ENCODE measurements around the gene FBXO10.
"Not testable (repeated sequence)": the region's sequence is repeated elsewhere in the genome, so short reads cannot be mapped to it uniquely, and the experiment has no call there.

FBXO10 gene

GRCh38 chr9:37549527-37549926 is 26.7 kb downstream of the FBXO10 start:
- no peak for DNase-seq

- no peak for DNase-seq
Observed at GRCh38 chr9:37547328-37547878, 28.8 kb downstream of the FBXO10 start.

GRCh38 chr9:37543468-37543867 is 32.7 kb downstream of the FBXO10 start:
- no peak for DNase-seq

- no peak for DNase-seq
Observed at GRCh38 chr9:37542895-37543294, 33.3 kb downstream of the FBXO10 start.

GRCh38 chr9:37542488-37542887 is 33.7 kb downstream of the FBXO10 start:
- DNase-seq = no peak

DNA sequence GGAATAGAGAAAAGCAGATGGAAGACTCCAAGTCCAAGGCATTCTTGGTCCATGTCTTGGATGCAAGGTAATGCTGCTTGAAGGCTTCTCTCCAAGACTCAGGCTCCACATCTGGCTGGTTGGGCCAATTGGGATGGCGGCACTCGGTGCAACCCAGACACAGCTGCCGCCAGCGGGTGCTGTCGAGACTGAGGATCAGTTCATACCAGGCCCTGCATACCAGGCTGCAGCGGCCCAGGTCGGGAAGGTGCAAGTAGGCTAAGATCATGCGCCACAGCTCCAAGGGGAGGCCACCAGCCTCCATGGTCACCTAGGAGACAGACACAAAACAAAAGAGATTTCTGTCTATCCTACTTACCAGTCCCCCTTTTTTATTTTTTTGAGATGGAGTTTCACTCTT is 34.7 kb downstream of the FBXO10 start:
- DNase-seq = no peak

DNA sequence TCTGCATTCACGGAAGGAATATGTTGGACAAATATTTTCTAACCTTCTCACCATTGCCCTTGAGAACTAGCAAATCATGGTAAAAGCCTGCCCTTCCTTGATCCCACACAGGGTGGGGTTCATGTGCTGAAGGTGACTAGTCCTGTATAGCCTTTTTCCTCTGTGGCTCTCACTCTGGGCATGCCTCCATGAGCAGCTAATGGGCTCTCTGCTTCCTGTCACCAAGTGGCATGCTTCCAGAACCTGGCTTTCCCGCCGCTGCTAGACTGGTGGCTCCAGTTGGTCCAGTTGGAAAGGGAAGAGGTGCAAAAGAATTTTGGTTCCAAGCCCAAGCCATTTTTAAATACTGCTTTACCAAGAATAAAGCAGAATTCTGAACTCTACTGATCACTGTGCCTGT is 35.5 kb downstream of the FBXO10 start:
- no peak for DNase-seq

DNA sequence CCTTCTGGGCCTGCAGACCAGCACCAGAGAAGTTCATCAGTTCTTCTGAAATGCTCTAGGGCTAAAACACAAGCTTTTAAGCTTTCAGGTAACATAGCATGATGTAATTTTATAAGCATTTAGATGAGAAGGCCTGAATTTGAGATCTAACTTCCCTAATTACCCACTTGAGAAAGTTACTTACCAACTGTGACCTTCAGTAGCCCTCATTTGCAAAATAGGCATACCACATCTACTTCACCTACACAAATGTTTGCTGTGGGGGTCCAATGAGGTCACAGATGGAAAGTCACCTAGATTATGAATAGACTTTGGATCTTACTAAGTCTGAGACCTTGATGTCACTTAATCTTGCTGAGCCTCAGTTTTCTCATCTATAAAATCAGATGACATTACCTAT is 36.5 kb downstream of the FBXO10 start:
- DNase-seq = no peak

DNA sequence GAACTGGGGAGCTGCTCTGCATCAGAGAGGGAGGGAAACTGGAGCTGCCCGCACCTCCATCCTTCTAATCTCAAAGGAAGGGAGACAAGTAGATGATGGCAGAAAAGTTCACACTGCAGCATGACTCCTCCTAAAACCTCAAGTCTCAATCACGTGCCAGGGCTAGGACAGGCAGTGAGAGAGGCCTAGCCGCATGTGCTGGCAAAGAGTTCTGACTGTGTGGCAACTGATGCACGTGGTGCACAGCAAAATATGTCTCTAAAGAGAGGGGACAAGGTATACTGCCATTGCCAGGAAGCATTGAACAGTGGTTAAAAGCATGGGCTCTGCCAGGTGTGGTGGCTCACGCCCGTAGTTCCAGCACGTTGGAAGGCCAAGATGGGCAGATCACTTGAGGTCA is 38.1 kb downstream of the FBXO10 start:
- no peak for DNase-seq

DNA sequence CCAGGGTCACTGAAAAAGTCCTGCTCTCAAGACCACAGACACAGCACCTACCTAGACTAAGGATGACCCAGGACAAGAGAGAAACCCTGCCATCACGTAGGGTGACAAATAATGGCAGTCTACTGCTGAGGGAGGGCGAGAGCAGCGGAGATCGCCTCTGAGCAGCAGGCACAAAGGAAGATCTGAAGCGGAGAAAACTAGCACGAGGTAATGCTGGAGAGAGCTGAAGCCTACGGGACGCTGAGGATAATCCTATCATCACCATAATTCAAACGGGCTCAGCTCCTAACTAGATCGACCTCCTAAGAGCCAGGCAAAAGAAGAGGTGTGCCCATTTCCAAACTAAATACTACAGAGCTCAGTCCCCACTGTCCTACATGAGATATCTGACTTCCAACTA is 41.3 kb downstream of the FBXO10 start:
- DNase-seq = no peak

- no peak for DNase-seq
Observed at GRCh38 chr9:37534412-37534811, 41.8 kb downstream of the FBXO10 start.

DNA sequence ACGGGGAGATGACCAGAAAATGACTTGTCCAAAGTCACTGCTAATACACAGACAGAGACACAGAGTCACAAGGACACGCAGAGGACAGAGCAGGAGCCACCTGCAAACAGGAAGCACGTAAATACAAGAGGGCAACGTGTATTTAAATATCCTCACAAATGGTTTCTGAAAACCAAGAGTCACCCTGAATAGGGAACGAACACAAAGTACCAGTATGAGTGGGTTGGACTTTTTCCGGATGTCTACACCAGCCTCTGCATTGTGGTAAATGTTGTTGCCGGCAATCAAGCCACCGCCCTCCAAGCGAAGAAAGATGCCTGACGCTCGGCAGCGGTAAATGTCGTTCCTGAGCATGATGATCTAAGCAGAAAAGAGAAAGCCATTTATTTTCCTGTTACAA is 44.5 kb downstream of the FBXO10 start:
- no peak for DNase-seq

- DNase-seq = no peak
Observed at GRCh38 chr9:37528652-37529471, 47.3 kb downstream of the FBXO10 start.

GRCh38 chr9:37523916-37524315 is 52.3 kb downstream of the FBXO10 start:
- DNase-seq = no peak

DNA sequence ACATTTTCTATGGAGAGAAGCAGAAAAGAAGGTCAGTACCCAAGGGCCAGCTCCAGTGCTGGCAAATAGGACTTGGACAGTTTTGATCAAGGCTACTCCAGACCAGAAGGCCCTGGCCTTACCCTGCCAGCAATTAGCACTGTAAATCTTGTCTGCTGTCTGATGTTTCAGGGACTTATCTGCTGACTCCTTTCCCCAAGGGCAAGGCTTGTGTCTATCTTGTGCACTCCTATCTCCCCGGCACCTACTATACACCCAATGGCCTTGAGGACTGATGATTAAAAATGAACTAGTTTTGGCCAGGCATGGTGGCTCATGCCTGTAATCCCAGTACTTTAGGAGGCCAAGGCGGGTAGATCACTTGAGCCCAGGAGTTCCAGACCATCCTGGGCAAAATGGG is 53.2 kb downstream of the FBXO10 start:
- no peak for DNase-seq

GRCh38 chr9:37521111-37521510 is 55.1 kb downstream of the FBXO10 start:
- no peak for DNase-seq

DNA sequence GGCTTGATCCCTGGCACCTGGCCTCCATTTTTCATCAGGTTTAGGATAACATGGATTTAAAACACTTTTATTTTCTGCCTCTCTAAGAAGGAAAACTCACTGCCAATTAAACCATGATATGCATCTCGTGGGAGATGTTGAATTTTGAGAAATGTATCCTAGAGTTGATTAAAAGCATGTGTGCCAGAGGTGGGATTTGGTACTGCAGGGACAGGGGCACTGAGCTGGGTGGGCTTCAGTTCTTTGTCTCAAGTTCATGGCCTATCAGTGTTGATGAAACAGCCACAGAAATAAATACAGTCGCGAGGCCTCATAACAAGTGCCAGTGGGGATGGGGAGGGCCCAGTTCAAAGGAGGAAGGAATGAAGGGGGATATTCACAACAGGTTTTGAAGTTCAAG is 55.5 kb downstream of the FBXO10 start:
- DNase-seq = no peak

DNA sequence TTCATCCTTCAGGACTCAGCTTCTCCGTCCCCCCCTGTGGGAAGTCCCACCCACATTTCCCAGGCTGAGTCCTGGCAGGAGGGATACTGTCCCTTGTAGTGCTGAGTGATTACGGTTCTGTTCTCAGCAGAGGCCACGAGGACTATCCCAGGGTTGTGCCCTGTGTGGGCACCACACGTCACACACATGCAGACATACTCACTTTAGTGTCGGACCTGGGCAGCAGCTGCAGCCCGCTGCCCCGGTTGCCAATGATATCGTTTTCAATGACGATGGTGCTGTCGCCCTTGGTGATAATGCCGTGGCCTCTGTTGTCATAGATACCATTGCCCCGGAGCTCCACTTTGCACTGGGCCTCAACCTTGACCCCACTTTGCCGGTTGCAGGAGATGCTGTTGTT is 58.3 kb downstream of the FBXO10 start:
- no peak for DNase-seq

- DNase-seq = no peak
Observed at GRCh38 chr9:37515620-37516258, 60.4 kb downstream of the FBXO10 start.

GRCh38 chr9:37514999-37515398 is 61.2 kb downstream of the FBXO10 start:
- DNase-seq = no peak

DNA sequence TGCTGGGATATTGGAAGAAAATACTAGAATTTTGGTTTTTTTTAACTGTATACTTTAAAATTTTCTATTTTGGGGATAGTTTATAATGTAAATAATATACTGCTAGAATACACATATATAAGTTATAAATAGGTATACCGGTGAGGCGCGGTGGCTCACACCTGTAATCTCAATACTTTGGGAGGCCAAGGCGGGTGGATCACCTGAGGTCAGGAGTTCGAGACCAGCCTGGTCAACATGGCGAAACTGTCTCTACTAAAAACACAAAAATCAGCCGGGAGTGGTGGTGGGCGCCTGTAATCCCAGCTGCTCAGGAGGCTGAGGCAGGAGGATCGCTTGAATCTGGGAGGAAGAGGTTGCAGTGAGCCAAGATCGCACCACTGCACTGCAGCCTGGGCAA is 61.8 kb downstream of the FBXO10 start:
- DNase-seq = not testable (repeated sequence)

DNA sequence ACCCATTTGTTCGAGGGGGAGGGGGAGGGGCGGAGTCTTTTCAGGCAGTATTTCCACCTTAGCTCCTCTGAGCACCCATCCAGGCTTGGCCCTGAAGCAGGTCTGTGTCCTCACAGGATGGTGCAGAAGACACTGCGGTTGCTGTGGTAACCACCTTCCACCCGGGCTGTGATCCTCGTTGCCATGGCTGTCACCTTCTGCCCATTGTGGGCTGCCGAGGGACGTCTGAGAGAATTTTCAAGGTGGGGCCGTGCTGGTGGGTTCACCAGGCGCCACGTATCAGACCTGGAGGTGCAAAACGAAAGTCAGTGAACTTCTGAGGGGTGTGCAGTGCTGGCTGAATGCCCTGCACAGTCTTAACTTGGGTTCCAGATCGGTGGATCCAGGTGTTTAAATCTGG is 63.7 kb downstream of the FBXO10 start:
- DNase-seq = no peak

GRCh38 chr9:37511016-37512010 is 64.9 kb downstream of the FBXO10 start:
- no peak for DNase-seq

Data from femur (tissue), 1 donor.